ENCODE data around the gene TMEM184A. TPM values are rescaled to one million over a fixed set of nuclear protein-coding genes. Genes with fewer than 3 reads are reported as not detected.

The TMEM184A gene
- total and polyA plus RNA-seq, 2 donors (not counting 1 experiment from before 2014, with no cell fraction given): not detected

GRCh38 chr7:1492640-1493039 lies 63.4 kb downstream of the TMEM184A start:
- TF ChIP-seq CTCF (IDR thresholded peaks at IDR 0.05) (no peak), EZH2 (IDR thresholded peaks at IDR 0.05; ENCODE audit: borderline replicate concordance, insufficient read depth, low read depth, low read length, poor library complexity, severe bottlenecking) (no peak)
- Histone ChIP-seq H3K36me3 (replicated peaks in 1 of 2; ENCODE audit: control extremely low read depth in 1 of 2, control insufficient read depth in 1 of 2, extremely low read depth in 1 of 2, insufficient read depth in 2 of 2, low read length in 1 of 2) (peaks cover 0 to 61% of the 10 kb centered on the region in 2 experiments), H3K79me2 (ENCODE audit: control insufficient read depth, insufficient read depth, low read length) (no peaks in the 10 kb centered on the region), H3K27me3 (replicated peaks in 1 of 4; ENCODE audit: control extremely low read depth in 1 of 4, control insufficient read depth in 3 of 4, insufficient read depth in 4 of 4, low read length in 3 of 4) (no peaks in the 10 kb centered on the region), H3K4me2 (replicated peaks; ENCODE audit: low read depth, low read length, poor library complexity, severe bottlenecking) (no peak overlapping the region), H3K9ac (ENCODE audit: low read length) (no peak overlapping the region), H3K4me1 (ENCODE audit: control insufficient read depth in 2 of 2, insufficient read depth in 2 of 2, low read length in 2 of 2) (no peaks in the 10 kb centered on the region), H3K27ac (ENCODE audit: low read length in 2 of 2) (no peak overlapping the region), H2AFZ (ENCODE audit: insufficient read depth, low read depth, low read length, poor library complexity, severe bottlenecking) (no peak overlapping the region), H4K20me1 (ENCODE audit: control insufficient read depth, insufficient read depth, low read length, poor library complexity, severe bottlenecking) (peaks cover 6% of the 10 kb centered on the region), H3K9me3 (ENCODE audit: control extremely low read depth in 1 of 3, control insufficient read depth in 2 of 3, insufficient read depth in 1 of 3, low read length in 2 of 3) (no peaks in the 10 kb centered on the region), H3K4me3 (ENCODE audit: control extremely low read depth in 1 of 5, extremely low read depth in 1 of 5, insufficient read depth in 1 of 5, low read depth in 2 of 5, low read length in 4 of 5) (no peak overlapping the region)
- DNase-seq (no peak), ATAC-seq (ENCODE audit: low read depth) (no peak)
- Mint-ChIP-seq H3K27me3 (no peaks in the 10 kb centered on the region), H3K27ac (no peak overlapping the region), H3K9me3 (ENCODE audit: insufficient read depth) (no peaks in the 10 kb centered on the region), H3K4me1 (no peaks in the 10 kb centered on the region), H3K4me3 (no peak overlapping the region)
- ChIA-PET CTCF (interaction anchor here (0.8 kb wide), 1 partner anchor 19 kb away, joined by 3 read pairs; no protein-coding TSS in a partner anchor), POLR2A (no interaction called here)
- intact Hi-C loops (cut with micrococcal nuclease): no loop called here
- WGBS (ENCODE audit: insufficient coverage): 88% methylated on average over 12 of the region's 33 CpGs

Other genes with a start within 250 kb of the TMEM184A start
- gene MICALL2, start 96.7 kb downstream of the TMEM184A start, total RNA-seq: 0.94 and 0.97 TPM in 2 replicates
- gene MICALL2, start 96.7 kb downstream of the TMEM184A start, polyA plus RNA-seq: 0.46 and 0.85 TPM in 2 replicates
- 128 and 142 TPM in 2 replicates for gene INTS1, start 51.8 kb downstream of the TMEM184A start, total RNA-seq
- 160 and 179 TPM in 2 replicates for gene INTS1, start 51.8 kb downstream of the TMEM184A start, polyA plus RNA-seq
- 44.9 and 45.7 TPM in 2 replicates for gene MAFK, start 25.5 kb downstream of the TMEM184A start, total RNA-seq
- gene MAFK, start 25.5 kb downstream of the TMEM184A start, polyA plus RNA-seq: 26.3 and 42.2 TPM in 2 replicates
- gene PSMG3, start 13.8 kb upstream of the TMEM184A start, total RNA-seq: 27.4 and 28.6 TPM in 2 replicates
- gene PSMG3, start 13.8 kb upstream of the TMEM184A start, polyA plus RNA-seq: 73.9 and 75.7 TPM in 2 replicates
- 0.07 and 0.12 TPM in 2 replicates for gene ELFN1, start 114.1 kb upstream of the TMEM184A start, total RNA-seq
- 0.03 TPM in 1 of 2 replicates, not detected in the other for gene ELFN1, start 114.1 kb upstream of the TMEM184A start, polyA plus RNA-seq

Data from B cell (primary cell).